ENCODE measurements around the gene ANXA2. TPM values are rescaled to one million over a fixed set of nuclear protein-coding genes. Genes with fewer than 3 reads are reported as not detected.

ANXA2 gene
- total and polyA plus RNA-seq, 10 of the 15 experiments (the other 5 are each of a cell fraction or from before 2014, with no cell fraction given): 135 to 540 (median 281) TPM

DNA sequence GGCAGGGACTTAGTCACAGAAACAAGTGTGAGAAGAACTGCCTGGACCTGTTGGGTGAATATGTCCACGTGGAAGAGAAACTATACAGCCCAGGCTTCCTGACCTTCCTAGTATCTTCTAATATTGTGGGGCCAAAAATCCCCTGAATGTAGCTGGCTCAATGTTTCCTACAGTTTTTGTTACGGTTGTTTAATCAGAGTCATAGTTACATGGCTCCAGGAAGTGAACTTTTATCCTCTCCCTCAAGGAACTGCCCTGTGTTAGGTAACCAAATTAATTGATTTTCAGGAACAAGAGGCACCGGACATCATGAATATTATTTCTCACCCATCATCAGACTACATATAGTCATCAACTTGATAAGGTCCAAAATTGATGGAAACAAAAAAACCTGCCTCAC, 59.0 kb downstream of the ANXA2 start:
- Histone ChIP-seq H3K27me3 (replicated peaks in 1 of 2; ENCODE audit: control insufficient read depth in 2 of 2, insufficient read depth in 2 of 2, low read length in 1 of 2) (no peaks in the 10 kb centered on the region), H3K27ac (ENCODE audit: control insufficient read depth, insufficient read depth) (no peak overlapping the region), H2AFZ (ENCODE audit: control insufficient read depth, low read depth, low read length) (no peak overlapping the region), H3K36me3 (ENCODE audit: control insufficient read depth in 2 of 2, insufficient read depth in 2 of 2, low read length in 1 of 2) (no peaks in the 10 kb centered on the region), H3K4me1 (ENCODE audit: control insufficient read depth, insufficient read depth, low read length) (no peaks in the 10 kb centered on the region), H3K79me2 (ENCODE audit: control insufficient read depth, insufficient read depth, low read length) (no peaks in the 10 kb centered on the region), H3K9ac (ENCODE audit: control insufficient read depth, insufficient read depth, low read length) (no peak overlapping the region), H3K9me3 (replicated peaks; ENCODE audit: control insufficient read depth, insufficient read depth, low read length) (no peaks in the 10 kb centered on the region), H4K20me1 (ENCODE audit: control insufficient read depth, insufficient read depth) (no peaks in the 10 kb centered on the region), H3K4me2 (ENCODE audit: control insufficient read depth, insufficient read depth) (no peak overlapping the region), H3K4me3 (no peak overlapping the region)
- 42% methylated on average over 3 of the region's 3 CpGs for WGBS (ENCODE audit: insufficient coverage, insufficient replicate concordance, low lambda C conversion rate, missing lambda C conversion rate)
- ATAC-seq (no peak), FAIRE-seq (no peak), DNase-seq (ENCODE audit: low read depth, low spot score) (no peak)
- in situ Hi-C loops (cut with MboI): no loop called here
- ChIA-PET RAD21 (ENCODE audit: unreplicated experiment) (no interaction called here), CTCF (no interaction called here), SMC1A (ENCODE audit: uncharacterized antibody, unreplicated experiment) (no interaction called here), POLR2A (no interaction called here)
- intact Hi-C loops (cut with micrococcal nuclease; ENCODE audit: unreplicated experiment): no loop called here
- BruUV-seq (replicated peaks): no TSS peak
- TF ChIP-seq CREB1 (IDR thresholded peaks at IDR 0.05; ENCODE audit: low read depth) (no peak), HDGF (IDR thresholded peaks at IDR 0.05) (no peak), ZNF622 (IDR thresholded peaks at IDR 0.05) (no peak), SREBF2 (IDR thresholded peaks at IDR 0.05; ENCODE audit: low read length) (no peak), NRF1 (conservative IDR thresholded peaks at IDR 0.05; ENCODE audit: low read depth, low read length) (no peak), KLF5 (IDR thresholded peaks at IDR 0.05; ENCODE audit: partially characterized antibody) (no peak)
- TF ChIP-seq, protein P1, sequence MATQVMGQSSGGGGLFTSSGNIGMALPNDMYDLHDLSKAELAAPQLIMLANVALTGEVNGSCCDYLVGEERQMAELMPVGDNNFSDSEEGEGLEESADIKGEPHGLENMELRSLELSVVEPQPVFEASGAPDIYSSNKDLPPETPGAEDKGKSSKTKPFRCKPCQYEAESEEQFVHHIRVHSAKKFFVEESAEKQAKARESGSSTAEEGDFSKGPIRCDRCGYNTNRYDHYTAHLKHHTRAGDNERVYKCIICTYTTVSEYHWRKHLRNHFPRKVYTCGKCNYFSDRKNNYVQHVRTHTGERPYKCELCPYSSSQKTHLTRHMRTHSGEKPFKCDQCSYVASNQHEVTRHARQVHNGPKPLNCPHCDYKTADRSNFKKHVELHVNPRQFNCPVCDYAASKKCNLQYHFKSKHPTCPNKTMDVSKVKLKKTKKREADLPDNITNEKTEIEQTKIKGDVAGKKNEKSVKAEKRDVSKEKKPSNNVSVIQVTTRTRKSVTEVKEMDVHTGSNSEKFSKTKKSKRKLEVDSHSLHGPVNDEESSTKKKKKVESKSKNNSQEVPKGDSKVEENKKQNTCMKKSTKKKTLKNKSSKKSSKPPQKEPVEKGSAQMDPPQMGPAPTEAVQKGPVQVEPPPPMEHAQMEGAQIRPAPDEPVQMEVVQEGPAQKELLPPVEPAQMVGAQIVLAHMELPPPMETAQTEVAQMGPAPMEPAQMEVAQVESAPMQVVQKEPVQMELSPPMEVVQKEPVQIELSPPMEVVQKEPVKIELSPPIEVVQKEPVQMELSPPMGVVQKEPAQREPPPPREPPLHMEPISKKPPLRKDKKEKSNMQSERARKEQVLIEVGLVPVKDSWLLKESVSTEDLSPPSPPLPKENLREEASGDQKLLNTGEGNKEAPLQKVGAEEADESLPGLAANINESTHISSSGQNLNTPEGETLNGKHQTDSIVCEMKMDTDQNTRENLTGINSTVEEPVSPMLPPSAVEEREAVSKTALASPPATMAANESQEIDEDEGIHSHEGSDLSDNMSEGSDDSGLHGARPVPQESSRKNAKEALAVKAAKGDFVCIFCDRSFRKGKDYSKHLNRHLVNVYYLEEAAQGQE (IDR thresholded peaks at IDR 0.05; ENCODE audit: low read depth, low read length): no peak
